SK-N-MC (cell line): ENCODE results near the gene FAM81A.

ENCODE experiments used
- EZH2 ChIP-seq: fragments of 200-600 bp; sonication (generic); IDR thresholded peaks from one replicate; pipeline ENCODE4 v1.6.1; 2017; ENCODE audit warnings: antibody characterized with exemption
- POLR2AphosphoS5 ChIP-seq: IDR thresholded peaks from 2 replicates; pipeline ENCODE4 v1.6.1; 2012; ENCODE audit warnings: mild to moderate bottlenecking, low read depth, low read length, borderline replicate concordance

GRCh38 chr15:59413577-59413976 lies 24.4 kb upstream of the FAM81A start:
- TF ChIP-seq EZH2, result no peak
- TF ChIP-seq POLR2AphosphoS5, result no peak
